Left lobe of liver (tissue), 2 donors: ENCODE results near the gene NFIC. TPM values are rescaled to one million over a fixed set of nuclear protein-coding genes. Genes with fewer than 3 reads are reported as not detected.
"Not testable (repeated sequence)": the region's sequence is repeated elsewhere in the genome, so short reads cannot be mapped to it uniquely, and the experiment has no call there.

Experiments
- ATAC-seq: fragments of 200-7000 bp; cut with Tn5 transposase; one replicate; pipeline ENCODE4 v1.9.1; 2020; ENCODE audit warnings: mild to moderate bottlenecking, moderate library complexity
- DNase-seq: peaks from one replicate; pipeline ENCODE4 v3.0.0-alpha.2; 2020; ENCODE audit warnings: low spot score
- total RNA-seq: library from RNA; stranded (reverse); gene quantifications from one replicate; pipeline ENCODE4 v1.2.1, GENCODE V29; 2021
- donor health status: DM: no; HTN: no; CAD: no; lungs with moderate emphysema.
- donor health status: DM: no; HTN: yes; CAD: no.

NFIC gene
- total RNA-seq, 1 donor from 2014 or later: 203 TPM

GRCh38 chr19:3396881-3397265 is 30.5 kb downstream of the NFIC start:
- ATAC-seq (no peak), DNase-seq (no peak)

GRCh38 chr19:3397266-3398022 is 31.1 kb downstream of the NFIC start:
- DNase-seq (peak; percentile 77), ATAC-seq (peak; percentile 44)

GRCh38 chr19:3398114-3398899 is 31.9 kb downstream of the NFIC start:
- ATAC-seq (peak; percentile 53), DNase-seq (peak; percentile 87)

- ATAC-seq (peak; percentile 1), DNase-seq (no peak)
These were observed 32.5 kb downstream of the NFIC start for GRCh38 chr19:3398900-3399278.

- not testable (repeated sequence) for DNase-seq, ATAC-seq
These were observed 32.9 kb downstream of the NFIC start for GRCh38 chr19:3399311-3399710.

- DNase-seq: peak; percentile 81
- peak; percentile 17 for ATAC-seq
These were observed 34.8 kb downstream of the NFIC start for GRCh38 chr19:3401004-3401768.

GRCh38 chr19:3402631-3403443 is 36.5 kb downstream of the NFIC start:
- DNase-seq (no peak), ATAC-seq (no peak)

- DNase-seq (peak; percentile 94), ATAC-seq (peak; percentile 48)
These were observed 37.3 kb downstream of the NFIC start for GRCh38 chr19:3403489-3404323.

GRCh38 chr19:3404324-3405260 is 38.2 kb downstream of the NFIC start:
- DNase-seq (peak; percentile 89), ATAC-seq (peak; percentile 36)

GRCh38 chr19:3405261-3405653 is 38.9 kb downstream of the NFIC start:
- no peak for DNase-seq
- no peak for ATAC-seq

GRCh38 chr19:3406571-3407111 is 40.3 kb downstream of the NFIC start:
- ATAC-seq (no peak), DNase-seq (peak; percentile 63)

GRCh38 chr19:3407556-3408516 is 41.5 kb downstream of the NFIC start:
- ATAC-seq (peak; percentile 0), DNase-seq (peak; percentile 70)

GRCh38 chr19:3408996-3409345 is 42.6 kb downstream of the NFIC start:
- peak; percentile 0 for ATAC-seq

GRCh38 chr19:3409346-3410064 is 43.1 kb downstream of the NFIC start:
- DNase-seq (peak; percentile 98), ATAC-seq (peak; percentile 52)

More at GRCh38 chr19:3408996-3409345, 42.6 kb downstream of the NFIC start:
- DNase-seq: no peak

GRCh38 chr19:3411636-3412035 is 45.3 kb downstream of the NFIC start:
- peak; percentile 94 for DNase-seq
- peak; percentile 36 for ATAC-seq

- ATAC-seq: no peak
- no peak for DNase-seq
These were observed 45.7 kb downstream of the NFIC start for GRCh38 chr19:3412066-3412465.
